B cell (primary cell): Measurements from ENCODE around the gene APOE. TPM values are rescaled to one million over a fixed set of nuclear protein-coding genes. Genes with fewer than 3 reads are reported as not detected.

Source experiments
- ATAC-seq: fragments of 200-7000 bp; cut with Tn5 transposase; one replicate; pipeline ENCODE4 v1.10.0; 2021; ENCODE audit warnings: low read depth, mild to moderate bottlenecking, moderate number of reproducible peaks, moderate library complexity
- CTCF ChIA-PET: fragments of 350-600 bp; sonication (Branson Sonifier 250); formaldehyde crosslinking; loops from one replicate; lab custom pipeline; 2021; ENCODE audit warnings: antibody characterized with exemption, inconsistent platforms; lab: Charles Lee
- POLR2A ChIA-PET: fragments of 350-600 bp; sonication (Branson Sonifier 250); formaldehyde crosslinking; loops from one replicate; lab custom pipeline; 2021; ENCODE audit warnings: antibody characterized with exemption; lab: Charles Lee
- DNase-seq: peaks from one replicate; pipeline ENCODE4 v3.0.0; 2013
- H2AFZ ChIP-seq: 2 replicates; pipeline ENCODE4 v1.6.1; 2012; ENCODE audit warnings: mild to moderate bottlenecking, low read depth, low read length; ENCODE audit not compliant: insufficient read depth, poor library complexity, severe bottlenecking
- H3K27ac ChIP-seq, 2 donors: 1 replicate in 1 of 2; 2 replicates in 1 of 2; pipeline ENCODE4 v1.5.1; 2012 to 2013; ENCODE audit warnings: low read length in 2 of 2, mild to moderate bottlenecking in 2 of 2, moderate library complexity in 1 of 2
- H3K27me3 ChIP-seq, 4 experiments: fragments of 200-600 bp in 1 of 4; sonication (generic) in 1 of 4; replicated peaks in 1 of 4; 1 replicate in 2 of 4; 2 replicates in 2 of 4; pipeline versions ENCODE4 v1.6.1 to v1.7.0; 2013 to 2016; ENCODE audit warnings: low read length in 3 of 4, mild to moderate bottlenecking in 2 of 4, mixed read lengths in 1 of 4, moderate library complexity in 1 of 4; ENCODE audit not compliant: insufficient read depth in 4 of 4, control insufficient read depth in 3 of 4; ENCODE audit errors: control extremely low read depth in 1 of 4
- H3K36me3 ChIP-seq, 2 experiments: replicated peaks in 1 of 2; 1 replicate in 1 of 2; 2 replicates in 1 of 2; pipeline versions ENCODE4 v1.6.1 to v1.7.1; 2013; ENCODE audit warnings: low read length in 1 of 2; ENCODE audit not compliant: insufficient read depth in 2 of 2, control insufficient read depth in 1 of 2; ENCODE audit errors: control extremely low read depth in 1 of 2, extremely low read depth in 1 of 2
- H3K4me1 ChIP-seq, 2 donors: fragments of 200-600 bp in 1 of 2; sonication (generic) in 1 of 2; 1 replicate in 1 of 2; 2 replicates in 1 of 2; pipeline versions ENCODE4 v1.5.1 to v1.6.1; 2013 to 2017; ENCODE audit warnings: low read length in 2 of 2; ENCODE audit not compliant: control insufficient read depth in 2 of 2, insufficient read depth in 2 of 2
- H3K4me2 ChIP-seq: replicated peaks from 2 replicates; pipeline ENCODE3; 2012; ENCODE audit warnings: mild to moderate bottlenecking, low read depth, low read length; ENCODE audit not compliant: poor library complexity, severe bottlenecking
- H3K4me3 ChIP-seq, 5 experiments: fragments of 200-600 bp in 1 of 5; sonication (generic) in 1 of 5; 1 replicate in 3 of 5; 2 replicates in 2 of 5; pipeline versions ENCODE4 v1.5.1 to v1.7.0; 2011 to 2016; ENCODE audit warnings: low read length in 4 of 5, mild to moderate bottlenecking in 4 of 5, low read depth in 2 of 5, control low read depth in 1 of 5, moderate library complexity in 1 of 5; ENCODE audit not compliant: insufficient read depth in 1 of 5; ENCODE audit errors: control extremely low read depth in 1 of 5, extremely low read depth in 1 of 5
- H3K79me2 ChIP-seq: fragments of 200-600 bp; sonication (generic); one replicate; pipeline ENCODE4 v1.6.0; 2016; ENCODE audit warnings: low read length; ENCODE audit not compliant: control insufficient read depth, insufficient read depth
- H3K9ac ChIP-seq: fragments of 200-600 bp; sonication (generic); 2 replicates; pipeline ENCODE4 v1.6.1; 2017; ENCODE audit warnings: mild to moderate bottlenecking, low read length, moderate library complexity
- H3K9me3 ChIP-seq, 3 donors: one replicate each; pipeline versions ENCODE4 v1.6.1 to v1.7.1; 2013; ENCODE audit warnings: low read length in 2 of 3; ENCODE audit not compliant: control insufficient read depth in 2 of 3, insufficient read depth in 1 of 3; ENCODE audit errors: control extremely low read depth in 1 of 3
- H4K20me1 ChIP-seq: 2 replicates; pipeline ENCODE4 v1.6.0; 2012; ENCODE audit warnings: mild to moderate bottlenecking, low read length; ENCODE audit not compliant: insufficient read depth, control insufficient read depth, poor library complexity, severe bottlenecking
- H3K27ac Mint-ChIP-seq: one replicate; pipeline ENCODE4 v1.8.0; 2021; ENCODE audit warnings: mixed read lengths
- H3K27me3 Mint-ChIP-seq: one replicate; pipeline ENCODE4 v1.8.0; 2021; ENCODE audit warnings: mixed read lengths
- H3K4me1 Mint-ChIP-seq: one replicate; pipeline ENCODE4 v1.8.0; 2021; ENCODE audit warnings: mixed read lengths
- H3K4me3 Mint-ChIP-seq: one replicate; pipeline ENCODE4 v1.8.0; 2021; ENCODE audit warnings: mixed read lengths
- H3K9me3 Mint-ChIP-seq: one replicate; pipeline ENCODE4 v1.8.0; 2022; ENCODE audit warnings: mixed read lengths; ENCODE audit not compliant: insufficient read depth
- EZH2 ChIP-seq: IDR thresholded peaks from 2 replicates; pipeline ENCODE4 v1.6.1; 2012; ENCODE audit warnings: borderline replicate concordance, low read depth, mild to moderate bottlenecking, moderate library complexity, low read length; ENCODE audit not compliant: insufficient read depth, poor library complexity, severe bottlenecking
- WGBS: methylation state at CpG from one replicate; pipeline ENCODE4 v1.1.5; 2013; ENCODE audit warnings: missing lambda C conversion rate; ENCODE audit not compliant: insufficient coverage; 5-methylcytosine and 5-hydroxymethylcytosine counted together
- intact Hi-C: fragments of 100-400 bp; cut with micrococcal nuclease; formaldehyde crosslinking; loops from one replicate; pipeline ENCODE4 v1.10.0; 2022
- polyA plus RNA-seq: library from polyadenylated mRNA; depleted of rRNA; stranded (reverse); fragments of >200 nt; gene quantifications from 2 replicates; pipeline ENCODE4 v1.2.3, GENCODE V29; 2012
- total RNA-seq, 2 donors: library from RNA; stranded (reverse); fragments of 120-200 nt in 1 of 2; gene quantifications; 1 replicate in 1 of 2; 2 replicates in 1 of 2; pipeline versions ENCODE4 v1.2.3 to v1.2.4, GENCODE V29; 2013 to 2022
- TF ChIP-seq, protein P1 (sequence below): fragments of 200-600 bp; IDR thresholded peaks from one replicate; pipeline ENCODE4 v1.8.0; 2022; ENCODE audit warnings: antibody characterized with exemption, mild to moderate bottlenecking

APOE gene
- total and polyA plus RNA-seq, 2 donors (not counting 1 experiment from before 2014, with no cell fraction given), result 0.74 to 2.8 TPM

- Histone ChIP-seq H3K27ac (no peak overlapping the region), H2AFZ (no peak overlapping the region), H3K4me1 (no peaks in the 10 kb centered on the region), H3K9me3 (no peaks in the 10 kb centered on the region), H3K4me2 (no peak overlapping the region), H4K20me1 (no peaks in the 10 kb centered on the region), H3K27me3 (no peaks in the 10 kb centered on the region), H3K4me3 (no peak overlapping the region), H3K36me3 (no peaks in the 10 kb centered on the region), H3K9ac (no peak overlapping the region), H3K79me2 (no peaks in the 10 kb centered on the region)
- TF ChIP-seq, protein P1, sequence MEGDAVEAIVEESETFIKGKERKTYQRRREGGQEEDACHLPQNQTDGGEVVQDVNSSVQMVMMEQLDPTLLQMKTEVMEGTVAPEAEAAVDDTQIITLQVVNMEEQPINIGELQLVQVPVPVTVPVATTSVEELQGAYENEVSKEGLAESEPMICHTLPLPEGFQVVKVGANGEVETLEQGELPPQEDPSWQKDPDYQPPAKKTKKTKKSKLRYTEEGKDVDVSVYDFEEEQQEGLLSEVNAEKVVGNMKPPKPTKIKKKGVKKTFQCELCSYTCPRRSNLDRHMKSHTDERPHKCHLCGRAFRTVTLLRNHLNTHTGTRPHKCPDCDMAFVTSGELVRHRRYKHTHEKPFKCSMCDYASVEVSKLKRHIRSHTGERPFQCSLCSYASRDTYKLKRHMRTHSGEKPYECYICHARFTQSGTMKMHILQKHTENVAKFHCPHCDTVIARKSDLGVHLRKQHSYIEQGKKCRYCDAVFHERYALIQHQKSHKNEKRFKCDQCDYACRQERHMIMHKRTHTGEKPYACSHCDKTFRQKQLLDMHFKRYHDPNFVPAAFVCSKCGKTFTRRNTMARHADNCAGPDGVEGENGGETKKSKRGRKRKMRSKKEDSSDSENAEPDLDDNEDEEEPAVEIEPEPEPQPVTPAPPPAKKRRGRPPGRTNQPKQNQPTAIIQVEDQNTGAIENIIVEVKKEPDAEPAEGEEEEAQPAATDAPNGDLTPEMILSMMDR, result no peak
- TF ChIP-seq EZH2, result no peak
- 100% methylated on average over 1 of the region's 5 CpGs for WGBS
- H3K9me3 Mint-ChIP-seq, result no peaks in the 10 kb centered on the region
- DNase-seq, result no peak
- ChIA-PET POLR2A (interaction anchor here (0.6 to 1.0 kb wide), 2 partner anchors 12 to 120 kb away, joined by 4 to 8 read pairs; no protein-coding TSS in a partner anchor), CTCF (interaction anchor here (0.6 to 0.9 kb wide), 3 partner anchors 20 to 918 kb away, joined by 3 read pairs; no protein-coding TSS in a partner anchor)
- no peak for ATAC-seq
- intact Hi-C loops, result no loop called here
- H3K27me3 Mint-ChIP-seq, result peaks cover 13% of the 10 kb centered on the region
- H3K4me1 Mint-ChIP-seq, result peaks cover under 1% of the 10 kb centered on the region
- H3K4me3 Mint-ChIP-seq, result no peak overlapping the region
- no peak overlapping the region for H3K27ac Mint-ChIP-seq
Measured at GRCh38 chr19:44883922-44884321, 21.7 kb upstream of the APOE start.

GRCh38 chr19:44884566-44884965, 21.0 kb upstream of the APOE start:
- CTCF ChIA-PET, result interaction anchor here (0.9 kb wide), 1 partner anchor 19 kb away, joined by 3 read pairs; no protein-coding TSS in a partner anchor
- H3K4me3 ChIP-seq, result no peak overlapping the region
- TF ChIP-seq, protein P1, result no peak
- no peak for TF ChIP-seq EZH2
- Mint-ChIP-seq H3K9me3 (no peaks in the 10 kb centered on the region), H3K27me3 (peaks cover 12% of the 10 kb centered on the region), H3K27ac (no peak overlapping the region), H3K4me1 (peaks cover 3% of the 10 kb centered on the region), H3K4me3 (no peak overlapping the region)
- 100% methylated on average over 3 of the region's 4 CpGs for WGBS
- peaks cover 0 to under 1% (median 0%) of the 10 kb centered on the region in 3 donors for H3K9me3 ChIP-seq
- POLR2A ChIA-PET, result no interaction called here
- H4K20me1 ChIP-seq, result no peaks in the 10 kb centered on the region
- peaks cover 2% of the 10 kb centered on the region in 2 donors for H3K4me1 ChIP-seq
- intact Hi-C loops, result no loop called here
- DNase-seq, result no peak
- no peaks in the 10 kb centered on the region for H3K27me3 ChIP-seq
- H3K79me2 ChIP-seq, result no peaks in the 10 kb centered on the region
- H3K27ac ChIP-seq, result no peak overlapping the region
- no peak overlapping the region for H3K9ac ChIP-seq
- no peak overlapping the region for H3K4me2 ChIP-seq
- no peak for ATAC-seq
- no peak overlapping the region for H2AFZ ChIP-seq
- no peaks in the 10 kb centered on the region for H3K36me3 ChIP-seq
